HEK293 (cell line): Measurements from ENCODE around the gene HMCN2.

Experiments
- CTCF ChIA-PET: fragments of 350-600 bp; formaldehyde crosslinking; extraction: SDS; loops from one replicate; lab custom pipeline; 2021; ENCODE audit warnings: antibody characterized with exemption; lab: Yijun Ruan, JAX
- POLR2A ChIA-PET: fragments of 300-600 bp; formaldehyde crosslinking; extraction: SDS; loops from one replicate; lab custom pipeline; 2020; ENCODE audit warnings: antibody characterized with exemption, inconsistent platforms; lab: Yijun Ruan, JAX
- H3K27ac ChIP-seq: fragments of 200-500 bp; sonication (Bioruptor generic); 2 replicates; pipeline ENCODE4 v1.5.1; 2014; ENCODE audit warnings: low read depth, low read length, control low read depth, inconsistent platforms; ENCODE audit errors: extremely low read depth
- H3K36me3 ChIP-seq, 2 experiments: fragments of 200-500 bp in 1 of 2; sonication (Bioruptor generic) in 1 of 2; 1 replicate in 1 of 2; 2 replicates in 1 of 2; pipeline ENCODE4 v1.5.1; 2014 to 2017; ENCODE audit warnings: inconsistent platforms in 2 of 2, low read length in 2 of 2; ENCODE audit not compliant: control insufficient read depth in 2 of 2, insufficient read depth in 1 of 2
- H3K4me1 ChIP-seq: fragments of 200-500 bp; sonication (Bioruptor generic); 2 replicates; pipeline ENCODE4 v1.5.1; 2014; ENCODE audit warnings: mild to moderate bottlenecking, low read length, inconsistent platforms; ENCODE audit not compliant: control insufficient read depth, insufficient read depth
- H3K4me3 ChIP-seq: 2 replicates; pipeline ENCODE4 v1.5.1; 2011; ENCODE audit warnings: low read depth, mild to moderate bottlenecking, control low read depth, low read length, moderate library complexity
- H3K9me3 ChIP-seq: fragments of 200-500 bp; sonication (Bioruptor generic); 2 replicates; pipeline ENCODE4 v1.5.1; 2014; ENCODE audit warnings: low read depth, low read length, inconsistent platforms; ENCODE audit not compliant: control insufficient read depth, insufficient read depth
- GLIS1 ChIP-seq: fragments of 450-650 bp; formaldehyde crosslinking; IDR thresholded peaks from 2 replicates; pipeline ENCODE4 v1.5.1; 2016; ENCODE audit warnings: missing biosample characterization, missing genetic modification characterization
- HOXA7 ChIP-seq: sonication (generic); formaldehyde crosslinking; IDR thresholded peaks from 2 replicates; pipeline ENCODE4 v1.8.1; 2022; ENCODE audit warnings: missing genetic modification reagents, borderline replicate concordance
- HOXD13 ChIP-seq: sonication (generic); formaldehyde crosslinking; IDR thresholded peaks from 2 replicates; pipeline ENCODE4 v1.8.0; 2022; ENCODE audit warnings: missing genetic modification reagents, borderline replicate concordance
- IKZF3 ChIP-seq: fragments of 450-650 bp; IDR thresholded peaks from 2 replicates; pipeline ENCODE4 v1.5.0; 2018; ENCODE audit warnings: missing biosample characterization, mild to moderate bottlenecking, missing genetic modification characterization, moderate library complexity
- KLF1 ChIP-seq: fragments of 450-650 bp; formaldehyde crosslinking; IDR thresholded peaks from 2 replicates; pipeline ENCODE4 v1.5.1; 2016; ENCODE audit warnings: missing biosample characterization, missing genetic modification characterization
- KLF9 ChIP-seq: fragments of 450-650 bp; formaldehyde crosslinking; IDR thresholded peaks from 2 replicates; pipeline ENCODE4 v1.5.1; 2016; ENCODE audit warnings: missing biosample characterization, missing genetic modification characterization, low read depth
- MEIS1 ChIP-seq: sonication (generic); formaldehyde crosslinking; IDR thresholded peaks from 2 replicates; pipeline ENCODE4 v1.8.1; 2022; ENCODE audit warnings: missing genetic modification reagents, mild to moderate bottlenecking, borderline replicate concordance
- MZF1 ChIP-seq: fragments of 450-650 bp; formaldehyde crosslinking; IDR thresholded peaks from 2 replicates; pipeline ENCODE4 v1.5.1; 2017; ENCODE audit warnings: missing biosample characterization, missing genetic modification characterization, borderline replicate concordance
- RBAK ChIP-seq: fragments of 450-650 bp; formaldehyde crosslinking; IDR thresholded peaks from 2 replicates; pipeline ENCODE4 v1.5.1; 2016; ENCODE audit warnings: missing biosample characterization, missing genetic modification characterization
- REPIN1 ChIP-seq: fragments of 450-650 bp; formaldehyde crosslinking; IDR thresholded peaks from 2 replicates; pipeline ENCODE4 v1.5.1; 2017; ENCODE audit warnings: missing biosample characterization, missing genetic modification characterization, low read depth
- SCRT1 ChIP-seq: fragments of 450-650 bp; formaldehyde crosslinking; IDR thresholded peaks from 2 replicates; pipeline ENCODE4 v1.5.1; 2016; ENCODE audit warnings: missing biosample characterization, missing genetic modification characterization, borderline replicate concordance
- SCRT2 ChIP-seq: fragments of 450-650 bp; formaldehyde crosslinking; IDR thresholded peaks from 2 replicates; pipeline ENCODE4 v1.5.1; 2016; ENCODE audit warnings: missing biosample characterization, missing genetic modification characterization
- SP2 ChIP-seq: fragments of 450-650 bp; formaldehyde crosslinking; IDR thresholded peaks from 2 replicates; pipeline ENCODE4 v1.5.1; 2016; ENCODE audit warnings: missing biosample characterization, missing genetic modification characterization
- TRIM28 ChIP-seq: IDR thresholded peaks from 2 replicates; pipeline ENCODE4 v1.6.1; 2011; ENCODE audit warnings: low read length, control low read depth, borderline replicate concordance
- YY2 ChIP-seq: fragments of 450-650 bp; formaldehyde crosslinking; IDR thresholded peaks from 2 replicates; pipeline ENCODE4 v1.5.1; 2016; ENCODE audit warnings: missing biosample characterization, missing genetic modification characterization
- ZFP3 ChIP-seq: fragments of 450-650 bp; formaldehyde crosslinking; IDR thresholded peaks from 2 replicates; pipeline ENCODE4 v1.5.1; 2016; ENCODE audit warnings: low read depth, missing biosample characterization, missing genetic modification characterization
- ZIC2 ChIP-seq: fragments of 450-650 bp; formaldehyde crosslinking; IDR thresholded peaks from 2 replicates; pipeline ENCODE4 v1.5.1; 2016; ENCODE audit warnings: missing biosample characterization, missing genetic modification characterization
- ZNF121 ChIP-seq: fragments of 450-650 bp; formaldehyde crosslinking; IDR thresholded peaks from 2 replicates; pipeline ENCODE4 v1.5.1; 2016; ENCODE audit warnings: missing biosample characterization, missing genetic modification characterization
- ZNF138 ChIP-seq: fragments of 450-650 bp; formaldehyde crosslinking; IDR thresholded peaks from 2 replicates; pipeline ENCODE4 v1.5.1; 2016; ENCODE audit warnings: missing biosample characterization, missing genetic modification characterization, borderline replicate concordance
- ZNF223 ChIP-seq: fragments of 450-650 bp; formaldehyde crosslinking; IDR thresholded peaks from 2 replicates; pipeline ENCODE4 v1.5.1; 2016; ENCODE audit warnings: missing biosample characterization, missing genetic modification characterization
- ZNF302 ChIP-seq: fragments of 450-650 bp; formaldehyde crosslinking; IDR thresholded peaks from 2 replicates; pipeline ENCODE4 v1.5.1; 2016; ENCODE audit warnings: missing biosample characterization, missing genetic modification characterization, low read depth
- ZNF341 ChIP-seq: fragments of 450-650 bp; formaldehyde crosslinking; IDR thresholded peaks from 2 replicates; pipeline ENCODE4; 2016; ENCODE audit warnings: low read depth, missing biosample characterization, missing genetic modification characterization
- ZNF350 ChIP-seq: fragments of 450-650 bp; formaldehyde crosslinking; IDR thresholded peaks from 2 replicates; pipeline ENCODE4 v1.5.0; 2017; ENCODE audit warnings: missing biosample characterization, mild to moderate bottlenecking, missing genetic modification characterization
- ZNF354C ChIP-seq: fragments of 450-650 bp; formaldehyde crosslinking; IDR thresholded peaks from 2 replicates; pipeline ENCODE4 v1.5.1; 2016; ENCODE audit warnings: missing biosample characterization, missing genetic modification characterization, low read depth, borderline replicate concordance
- ZNF416 ChIP-seq: fragments of 450-650 bp; formaldehyde crosslinking; IDR thresholded peaks from 2 replicates; pipeline ENCODE4 v1.5.1; 2016; ENCODE audit warnings: missing biosample characterization, missing genetic modification characterization
- ZNF423 ChIP-seq: fragments of 450-650 bp; formaldehyde crosslinking; IDR thresholded peaks from 2 replicates; pipeline ENCODE4 v1.5.1; 2016; ENCODE audit warnings: missing biosample characterization, missing genetic modification characterization
- ZNF549 ChIP-seq: fragments of 450-650 bp; IDR thresholded peaks from 2 replicates; pipeline ENCODE4 v1.5.1; 2018; ENCODE audit warnings: missing biosample characterization, missing genetic modification characterization, mild to moderate bottlenecking, inconsistent platforms, moderate library complexity
- ZNF571 ChIP-seq: fragments of 450-650 bp; formaldehyde crosslinking; IDR thresholded peaks from 2 replicates; pipeline ENCODE4 v1.5.0; 2017; ENCODE audit warnings: missing biosample characterization, missing genetic modification characterization
- ZNF600 ChIP-seq: fragments of 450-650 bp; formaldehyde crosslinking; IDR thresholded peaks from 2 replicates; pipeline ENCODE4 v1.5.1; 2016; ENCODE audit warnings: missing biosample characterization, missing genetic modification characterization
- ZNF785 ChIP-seq: fragments of 450-650 bp; formaldehyde crosslinking; IDR thresholded peaks from 2 replicates; pipeline ENCODE4 v1.5.1; 2016; ENCODE audit warnings: missing biosample characterization, missing genetic modification characterization
- TF ChIP-seq, protein P1 (sequence below): fragments of 450-650 bp; formaldehyde crosslinking; IDR thresholded peaks from 2 replicates; pipeline ENCODE4 v1.5.1; 2016; ENCODE audit warnings: missing biosample characterization, missing genetic modification characterization
- TF ChIP-seq, protein P2 (sequence below): fragments of 450-650 bp; formaldehyde crosslinking; IDR thresholded peaks from 2 replicates; pipeline ENCODE4 v1.5.1; 2016; ENCODE audit warnings: missing biosample characterization, missing genetic modification characterization
- TF ChIP-seq, protein P3 (sequence below): fragments of 450-650 bp; formaldehyde crosslinking; IDR thresholded peaks from 2 replicates; pipeline ENCODE4 v1.5.1; 2016; ENCODE audit warnings: missing biosample characterization, missing genetic modification characterization, borderline replicate concordance

The HMCN2 gene

DNA sequence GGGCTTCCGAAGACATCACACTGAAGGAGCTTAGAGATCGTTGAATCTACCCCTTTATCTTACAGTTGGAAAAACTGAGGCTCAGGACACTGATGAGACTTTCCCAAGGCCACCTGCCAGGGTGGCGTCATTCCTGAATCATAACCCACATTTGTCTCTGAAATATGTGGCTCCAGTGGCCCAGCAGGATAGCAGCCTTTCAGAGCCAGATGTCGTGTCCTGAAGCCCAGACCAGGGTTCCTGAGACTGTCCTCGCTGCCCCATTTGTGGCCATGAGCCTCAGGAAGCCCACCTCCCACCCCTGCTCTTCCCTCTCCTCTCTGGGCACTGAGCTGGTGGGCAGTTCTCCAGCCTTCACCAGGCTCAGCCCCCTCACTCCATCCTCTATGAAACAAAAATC is 2.4 kb downstream of the HMCN2 start:
- no peak overlapping the region for H3K27ac ChIP-seq
- POLR2A ChIA-PET, result interaction anchor here (0.6 kb wide), 1 partner anchor 41 kb away, joined by 9 read pairs; no protein-coding TSS in a partner anchor

DNA sequence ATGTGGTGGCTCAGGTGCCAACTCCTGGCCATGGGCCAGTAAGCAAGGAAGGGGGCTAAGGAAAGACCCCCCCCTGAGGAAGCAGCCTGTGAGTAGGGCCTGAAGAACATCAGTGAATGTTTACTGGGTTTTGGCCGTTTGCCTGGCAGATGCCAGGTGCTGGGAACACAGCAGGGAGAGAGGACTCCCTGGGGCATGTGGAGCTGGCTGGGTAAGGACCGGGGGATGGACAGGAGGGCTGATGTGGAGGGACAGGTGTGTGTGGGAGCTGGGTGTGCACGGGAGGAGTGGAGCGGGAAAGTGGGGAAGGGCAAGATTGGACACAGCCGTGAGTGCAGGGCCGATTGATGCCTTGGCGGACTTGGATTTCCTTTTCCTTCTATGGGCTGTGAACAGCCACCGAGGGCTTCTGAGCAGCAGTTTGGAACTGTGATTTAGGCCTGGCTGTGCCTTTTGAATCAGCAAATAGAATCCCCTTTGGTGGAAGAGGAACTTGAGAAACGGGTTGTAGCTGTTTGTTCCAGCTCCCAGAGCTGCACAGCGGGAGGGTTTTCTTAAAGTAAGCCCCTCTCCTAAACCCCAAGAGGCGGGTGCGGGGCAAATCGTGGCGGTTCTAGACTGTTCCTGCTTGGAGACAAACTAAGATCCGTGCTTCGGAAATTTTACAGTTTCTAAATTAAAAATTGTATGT is 3.1 kb downstream of the HMCN2 start:
- Histone ChIP-seq H3K4me1 (no peaks in the 10 kb centered on the region), H3K27ac (no peak overlapping the region), H3K9me3 (no peaks in the 10 kb centered on the region), H3K36me3 (no peaks in the 10 kb centered on the region), H3K4me3 (no peak overlapping the region)
- CTCF ChIA-PET, result interaction anchor here (0.7 to 1.7 kb wide), 3 partner anchors 9 to 378 kb away, joined by 3 to 7 read pairs (median 3); no protein-coding TSS in a partner anchor
- POLR2A ChIA-PET, result interaction anchor here (0.6 kb wide), 1 partner anchor 40 kb away, joined by 9 read pairs; no protein-coding TSS in a partner anchor
- TF ChIP-seq ZNF423 (peak; percentile 73), HOXA7 (no peak), ZIC2 (tag by site-specific recombination) (peak; percentile 97), ZNF600 (peak; percentile 80; the same call in 1 of the 2 replicates), SCRT1 (tag by site-specific recombination) (no peak), REPIN1 (tag by site-specific recombination) (no peak), ZNF571 (no peak), SP2 (tag by site-specific recombination) (no peak), YY2 (tag by site-specific recombination) (no peak), ZNF138 (tag by site-specific recombination) (no peak), ZNF350 (tag by site-specific recombination) (no peak), SCRT2 (tag by site-specific recombination) (no peak), MEIS1 (CRISPR knock-in tag) (no peak), RBAK (no peak), ZFP3 (tag by site-specific recombination) (no peak)

More for the DNA sequence above, 2.4 kb downstream of the HMCN2 start:
- Histone ChIP-seq H3K36me3 (no peaks in the 10 kb centered on the region), H3K9me3 (no peaks in the 10 kb centered on the region), H3K4me3 (no peak overlapping the region), H3K4me1 (no peaks in the 10 kb centered on the region)
- CTCF ChIA-PET, result interaction anchor here (1.3 to 1.7 kb wide), 3 partner anchors 9 to 76 kb away, joined by 3 to 7 read pairs (median 4); no protein-coding TSS in a partner anchor
- TF ChIP-seq KLF9 (tag by site-specific recombination) (no peak), RBAK (no peak), ZNF341 (tag by site-specific recombination) (no peak), ZNF121 (tag by site-specific recombination) (no peak), ZNF223 (tag by site-specific recombination) (no peak), HOXD13 (CRISPR knock-in tag) (no peak), ZNF549 (tag by site-specific recombination) (no peak), ZNF302 (tag by site-specific recombination) (no peak), IKZF3 (tag by site-specific recombination) (no peak), KLF1 (tag by site-specific recombination) (no peak), TRIM28 (no peak), GLIS1 (tag by site-specific recombination) (no peak), ZNF354C (tag by site-specific recombination) (no peak), MZF1 (no peak), ZNF416 (tag by site-specific recombination) (no peak), ZNF785 (tag by site-specific recombination) (no peak)
- TF ChIP-seq, protein P1, sequence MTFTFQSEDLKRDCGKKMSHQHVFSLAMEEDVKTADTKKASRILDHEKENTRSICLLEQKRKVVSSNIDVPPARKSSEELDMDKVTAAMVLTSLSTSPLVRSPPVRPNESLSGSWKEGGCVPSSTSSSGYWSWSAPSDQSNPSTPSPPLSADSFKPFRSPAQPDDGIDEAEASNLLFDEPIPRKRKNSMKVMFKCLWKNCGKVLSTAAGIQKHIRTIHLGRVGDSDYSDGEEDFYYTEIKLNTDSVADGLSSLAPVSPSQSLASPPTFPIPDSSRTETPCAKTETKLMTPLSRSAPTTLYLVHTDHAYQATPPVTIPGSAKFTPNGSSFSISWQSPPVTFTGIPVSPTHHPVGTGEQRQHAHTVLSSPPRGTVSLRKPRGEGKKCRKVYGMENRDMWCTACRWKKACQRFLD (tag by site-specific recombination), result no peak
- TF ChIP-seq, protein P2, sequence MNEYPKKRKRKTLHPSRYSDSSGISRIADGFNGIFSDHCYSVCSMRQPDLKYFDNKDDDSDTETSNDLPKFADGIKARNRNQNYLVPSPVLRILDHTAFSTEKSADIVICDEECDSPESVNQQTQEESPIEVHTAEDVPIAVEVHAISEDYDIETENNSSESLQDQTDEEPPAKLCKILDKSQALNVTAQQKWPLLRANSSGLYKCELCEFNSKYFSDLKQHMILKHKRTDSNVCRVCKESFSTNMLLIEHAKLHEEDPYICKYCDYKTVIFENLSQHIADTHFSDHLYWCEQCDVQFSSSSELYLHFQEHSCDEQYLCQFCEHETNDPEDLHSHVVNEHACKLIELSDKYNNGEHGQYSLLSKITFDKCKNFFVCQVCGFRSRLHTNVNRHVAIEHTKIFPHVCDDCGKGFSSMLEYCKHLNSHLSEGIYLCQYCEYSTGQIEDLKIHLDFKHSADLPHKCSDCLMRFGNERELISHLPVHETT (tag by site-specific recombination), result no peak
- TF ChIP-seq, protein P3, sequence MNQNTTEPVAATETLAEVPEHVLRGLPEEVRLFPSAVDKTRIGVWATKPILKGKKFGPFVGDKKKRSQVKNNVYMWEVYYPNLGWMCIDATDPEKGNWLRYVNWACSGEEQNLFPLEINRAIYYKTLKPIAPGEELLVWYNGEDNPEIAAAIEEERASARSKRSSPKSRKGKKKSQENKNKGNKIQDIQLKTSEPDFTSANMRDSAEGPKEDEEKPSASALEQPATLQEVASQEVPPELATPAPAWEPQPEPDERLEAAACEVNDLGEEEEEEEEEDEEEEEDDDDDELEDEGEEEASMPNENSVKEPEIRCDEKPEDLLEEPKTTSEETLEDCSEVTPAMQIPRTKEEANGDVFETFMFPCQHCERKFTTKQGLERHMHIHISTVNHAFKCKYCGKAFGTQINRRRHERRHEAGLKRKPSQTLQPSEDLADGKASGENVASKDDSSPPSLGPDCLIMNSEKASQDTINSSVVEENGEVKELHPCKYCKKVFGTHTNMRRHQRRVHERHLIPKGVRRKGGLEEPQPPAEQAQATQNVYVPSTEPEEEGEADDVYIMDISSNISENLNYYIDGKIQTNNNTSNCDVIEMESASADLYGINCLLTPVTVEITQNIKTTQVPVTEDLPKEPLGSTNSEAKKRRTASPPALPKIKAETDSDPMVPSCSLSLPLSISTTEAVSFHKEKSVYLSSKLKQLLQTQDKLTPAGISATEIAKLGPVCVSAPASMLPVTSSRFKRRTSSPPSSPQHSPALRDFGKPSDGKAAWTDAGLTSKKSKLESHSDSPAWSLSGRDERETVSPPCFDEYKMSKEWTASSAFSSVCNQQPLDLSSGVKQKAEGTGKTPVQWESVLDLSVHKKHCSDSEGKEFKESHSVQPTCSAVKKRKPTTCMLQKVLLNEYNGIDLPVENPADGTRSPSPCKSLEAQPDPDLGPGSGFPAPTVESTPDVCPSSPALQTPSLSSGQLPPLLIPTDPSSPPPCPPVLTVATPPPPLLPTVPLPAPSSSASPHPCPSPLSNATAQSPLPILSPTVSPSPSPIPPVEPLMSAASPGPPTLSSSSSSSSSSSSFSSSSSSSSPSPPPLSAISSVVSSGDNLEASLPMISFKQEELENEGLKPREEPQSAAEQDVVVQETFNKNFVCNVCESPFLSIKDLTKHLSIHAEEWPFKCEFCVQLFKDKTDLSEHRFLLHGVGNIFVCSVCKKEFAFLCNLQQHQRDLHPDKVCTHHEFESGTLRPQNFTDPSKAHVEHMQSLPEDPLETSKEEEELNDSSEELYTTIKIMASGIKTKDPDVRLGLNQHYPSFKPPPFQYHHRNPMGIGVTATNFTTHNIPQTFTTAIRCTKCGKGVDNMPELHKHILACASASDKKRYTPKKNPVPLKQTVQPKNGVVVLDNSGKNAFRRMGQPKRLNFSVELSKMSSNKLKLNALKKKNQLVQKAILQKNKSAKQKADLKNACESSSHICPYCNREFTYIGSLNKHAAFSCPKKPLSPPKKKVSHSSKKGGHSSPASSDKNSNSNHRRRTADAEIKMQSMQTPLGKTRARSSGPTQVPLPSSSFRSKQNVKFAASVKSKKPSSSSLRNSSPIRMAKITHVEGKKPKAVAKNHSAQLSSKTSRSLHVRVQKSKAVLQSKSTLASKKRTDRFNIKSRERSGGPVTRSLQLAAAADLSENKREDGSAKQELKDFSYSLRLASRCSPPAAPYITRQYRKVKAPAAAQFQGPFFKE, result no peak
